HG02885 (cell line): ENCODE data around the gene ZMIZ1.

Experiments used
- ATAC-seq: cut with Tn5 transposase; IDR thresholded peaks from one replicate; pipeline ENCODE4 v1.9.1; 2021; ENCODE audit warnings: mild to moderate bottlenecking; ENCODE audit not compliant: unreplicated experiment, poor library complexity

The ZMIZ1 gene

GRCh38 chr10:79179957-79180309 lies 111.2 kb downstream of the ZMIZ1 start:
- no peak for ATAC-seq

DNA sequence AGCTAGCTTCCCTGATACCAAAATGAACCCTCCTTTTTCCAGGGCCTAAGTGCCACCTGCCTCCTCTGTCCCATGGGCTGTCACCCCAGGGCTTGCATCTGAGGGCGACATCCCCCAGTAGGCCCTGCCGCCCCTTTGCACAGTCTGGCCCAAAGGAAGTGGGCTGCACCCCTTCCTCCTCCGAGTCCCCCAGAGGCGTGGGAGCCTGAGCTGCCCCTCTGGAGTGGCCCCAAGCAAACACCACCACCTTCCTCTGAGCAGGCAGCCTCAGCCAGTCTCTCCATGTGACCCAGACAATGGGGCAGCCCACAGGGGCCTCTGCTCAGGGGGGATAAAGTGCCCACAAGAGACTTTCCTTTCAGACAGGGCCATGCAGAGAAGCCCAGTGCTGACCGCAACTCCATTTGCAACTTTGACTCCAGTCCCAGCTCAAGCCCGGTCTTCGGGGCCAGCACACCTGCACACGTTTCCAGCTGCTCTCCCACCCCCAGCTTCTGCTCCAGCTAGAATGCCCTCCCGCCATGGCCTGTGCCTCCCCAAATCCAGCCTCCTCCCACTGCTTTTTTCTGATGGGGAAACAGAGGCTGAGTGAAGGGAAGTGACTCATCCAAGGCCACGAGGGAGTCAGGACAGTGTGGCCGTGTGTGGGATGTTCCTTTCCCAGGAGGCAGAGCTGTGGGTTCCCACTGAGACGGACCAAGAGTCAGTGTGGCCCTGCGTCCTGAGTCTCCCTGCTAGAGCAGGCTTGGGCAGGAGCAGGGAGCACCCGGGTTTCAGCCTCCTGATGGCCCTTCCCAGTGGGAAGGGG lies 111.9 kb downstream of the ZMIZ1 start:
- no peak for ATAC-seq

GRCh38 chr10:79181227-79181626 lies 112.5 kb downstream of the ZMIZ1 start:
- no peak for ATAC-seq

- ATAC-seq, result no peak
Measured at GRCh38 chr10:79181698-79182521, 113.1 kb downstream of the ZMIZ1 start.

- ATAC-seq, result no peak
Measured at GRCh38 chr10:79182781-79183467, 114.2 kb downstream of the ZMIZ1 start.

DNA sequence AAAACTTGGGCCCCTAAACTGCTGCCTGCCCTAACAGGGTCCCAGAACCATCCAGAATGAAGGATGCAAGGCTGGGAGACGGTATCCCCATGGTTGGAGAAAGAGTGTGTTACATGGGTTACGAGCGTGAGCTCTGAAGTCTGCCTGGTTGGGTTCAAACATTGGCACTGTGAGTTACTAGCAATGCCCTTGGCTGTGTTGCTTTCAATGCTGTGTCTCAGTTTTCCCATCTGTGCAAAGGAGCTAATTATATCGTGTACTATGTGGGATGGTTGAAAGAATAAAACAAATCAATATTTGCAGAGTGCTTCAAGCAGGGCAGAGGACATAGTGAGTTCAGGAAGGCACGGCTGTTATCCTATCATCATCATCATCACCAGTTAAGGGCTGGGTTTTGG lies 114.7 kb downstream of the ZMIZ1 start:
- no peak for ATAC-seq

DNA sequence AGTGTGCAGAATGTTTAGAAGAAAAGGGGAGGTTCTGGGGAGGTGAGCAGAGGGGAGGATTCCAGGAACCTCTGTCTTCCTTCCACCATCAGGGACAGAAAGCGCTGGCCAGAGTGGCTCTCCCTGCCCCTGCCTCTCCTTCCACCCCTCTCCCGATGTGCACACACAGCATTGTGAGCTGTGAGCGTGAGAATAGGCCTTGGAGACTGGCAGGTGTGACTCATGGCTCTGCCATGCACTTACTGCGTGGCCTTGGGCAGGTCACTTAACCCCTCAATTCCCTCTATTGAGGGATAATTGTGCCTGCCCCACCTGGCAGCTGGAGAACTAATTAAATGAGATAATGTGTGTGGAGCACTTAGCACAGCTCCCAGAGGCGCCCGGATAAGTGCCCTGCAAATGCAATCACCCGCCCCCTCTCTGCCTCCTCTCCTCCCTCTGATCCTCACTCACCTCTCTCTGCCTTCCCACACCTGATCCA lies 115.4 kb downstream of the ZMIZ1 start:
- no peak for ATAC-seq

- ATAC-seq, result no peak
Measured at GRCh38 chr10:79184657-79185056, 115.9 kb downstream of the ZMIZ1 start.

DNA sequence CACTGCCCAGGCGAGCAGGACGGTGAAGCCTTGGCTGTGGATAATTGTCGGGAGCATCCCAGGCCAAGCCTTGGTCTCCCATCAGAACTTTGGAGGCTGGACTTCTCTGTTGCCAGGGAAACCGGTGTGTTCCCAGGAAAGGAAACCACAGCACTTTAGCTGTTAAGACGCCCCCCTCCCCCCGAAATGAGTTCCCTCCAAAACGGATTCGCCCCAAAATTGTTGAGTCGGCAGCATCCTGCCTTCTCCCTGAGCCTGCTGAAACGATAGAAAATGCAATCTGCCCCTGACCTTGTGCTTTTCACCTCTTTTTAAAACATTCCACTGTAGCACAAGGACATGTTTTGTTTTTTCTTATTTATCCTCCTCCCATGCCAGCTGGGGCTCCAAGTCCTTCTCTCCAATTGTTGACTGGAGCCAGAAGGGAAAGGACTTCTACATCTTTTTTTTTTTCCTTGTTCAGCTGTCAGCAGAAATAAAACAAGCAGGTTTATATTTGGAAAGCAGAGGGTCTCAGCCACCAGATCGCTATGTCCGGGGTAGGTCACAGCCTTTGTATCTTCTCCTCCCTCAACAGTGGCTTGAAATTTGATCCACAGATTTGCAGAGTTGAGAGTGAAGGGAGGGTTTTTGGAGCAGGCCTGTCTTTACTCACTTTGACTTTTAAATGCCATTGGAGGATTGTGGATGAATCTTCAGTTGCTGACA lies 116.5 kb downstream of the ZMIZ1 start:
- ATAC-seq, result no peak

DNA sequence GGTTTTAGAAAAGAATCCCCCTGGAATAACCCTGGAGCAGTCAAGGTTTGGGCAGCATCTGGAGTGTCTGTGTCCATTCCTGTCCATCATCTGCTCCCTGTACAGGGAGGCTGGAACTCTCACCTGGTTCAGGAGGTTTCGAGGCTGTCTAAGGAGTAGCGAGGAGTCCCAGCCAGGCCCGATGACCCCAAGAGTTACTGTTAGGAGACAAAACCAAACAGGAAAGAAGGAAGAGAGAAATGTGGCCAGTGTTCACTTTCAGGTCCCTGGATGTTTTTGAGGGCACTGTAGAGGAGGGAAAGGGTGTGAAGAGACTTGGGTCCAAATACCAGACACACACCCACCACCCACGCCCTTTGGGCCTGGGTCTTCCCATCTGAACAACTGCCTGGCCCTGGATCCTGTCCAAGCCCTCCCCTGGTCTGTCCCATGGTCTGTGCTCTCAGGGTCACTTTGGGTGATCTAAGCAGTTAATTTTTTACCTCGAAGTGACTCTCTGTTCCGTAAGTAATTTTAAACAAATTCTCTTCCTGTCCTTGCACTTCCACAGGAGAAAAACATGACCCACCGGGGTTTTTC lies 117.1 kb downstream of the ZMIZ1 start:
- no peak for ATAC-seq

DNA sequence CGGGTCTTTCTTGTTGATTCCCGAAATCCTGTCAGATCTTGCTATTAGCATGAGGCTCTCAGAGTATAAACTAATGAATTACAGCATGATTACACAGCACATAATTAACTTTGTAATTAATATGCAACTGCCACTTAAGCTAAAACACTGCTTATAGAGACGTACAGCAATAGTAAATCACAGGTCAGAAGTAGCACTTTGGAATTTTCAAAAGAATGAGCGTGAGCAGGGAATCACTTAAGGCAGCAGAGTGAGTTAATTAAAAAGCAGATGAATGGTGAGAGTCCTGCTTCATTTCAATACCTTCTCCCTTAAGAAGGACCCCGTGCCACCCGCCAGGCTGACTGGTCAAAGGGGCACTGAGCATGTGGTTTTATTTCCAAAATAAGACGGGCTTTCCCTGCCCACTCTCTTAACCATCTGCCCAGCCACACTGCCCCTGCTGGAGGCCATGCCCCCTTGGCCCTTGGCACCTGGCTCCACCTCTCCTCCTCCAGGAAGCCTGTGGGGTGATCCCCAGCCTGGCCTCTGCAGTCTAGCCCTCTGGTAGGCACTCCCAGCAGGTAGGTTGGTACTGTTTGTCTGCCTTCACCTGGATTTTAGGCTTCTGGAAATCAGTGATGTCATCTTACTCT lies 117.8 kb downstream of the ZMIZ1 start:
- ATAC-seq, result no peak

GRCh38 chr10:79187121-79187940 lies 118.6 kb downstream of the ZMIZ1 start:
- no peak for ATAC-seq

- ATAC-seq, result no peak
Measured at GRCh38 chr10:79188154-79188965, 119.6 kb downstream of the ZMIZ1 start.

DNA sequence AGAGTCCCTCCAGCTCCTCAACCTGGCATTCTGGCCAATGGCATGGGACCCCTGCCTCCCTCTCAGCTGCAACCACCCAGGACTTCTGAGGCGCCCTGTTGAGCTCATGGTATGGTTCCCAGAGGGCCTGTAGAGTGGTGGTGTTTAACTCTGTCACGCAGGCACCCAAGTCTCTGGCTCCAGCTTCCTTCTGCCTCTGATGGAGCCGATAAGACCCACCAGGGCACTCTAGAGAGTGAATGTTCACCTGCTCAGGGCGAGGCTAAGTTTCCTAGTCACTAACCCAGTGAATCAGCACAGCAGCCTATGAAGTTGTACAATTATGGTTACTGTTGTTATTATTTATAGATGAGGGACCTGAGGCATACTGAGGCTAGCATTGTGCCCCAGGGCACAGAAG lies 120.4 kb downstream of the ZMIZ1 start:
- no peak for ATAC-seq

DNA sequence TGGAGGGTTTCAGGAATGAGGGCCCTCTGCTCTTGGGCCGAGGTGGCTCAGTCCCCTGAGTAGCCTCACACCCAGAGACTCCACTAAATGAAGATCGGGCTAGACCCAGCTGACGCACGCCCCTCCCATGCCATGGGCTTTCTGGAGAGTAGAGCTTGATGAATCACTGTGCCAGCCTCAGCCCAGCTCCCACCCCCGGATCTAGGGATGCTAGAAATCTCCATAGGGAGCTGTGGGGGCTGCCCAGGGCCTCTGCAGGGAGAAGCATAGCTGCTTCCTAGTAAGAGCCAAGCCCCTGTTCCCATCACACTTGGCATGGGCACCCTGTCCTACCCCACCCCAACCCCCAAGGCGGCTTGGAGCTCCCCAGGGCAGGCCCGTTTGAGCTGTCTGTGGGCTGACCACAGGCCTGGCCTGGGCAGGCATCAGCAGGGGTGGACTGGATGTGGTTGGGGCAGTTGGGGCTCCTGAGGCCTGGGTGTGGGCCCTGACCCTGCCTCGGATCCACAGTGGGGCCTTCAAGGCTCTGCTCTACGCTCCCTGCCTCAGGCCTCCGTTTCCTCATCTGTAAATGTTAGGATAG lies 121.2 kb downstream of the ZMIZ1 start:
- no peak for ATAC-seq

- ATAC-seq, result no peak
Measured at GRCh38 chr10:79190740-79191261, 122.0 kb downstream of the ZMIZ1 start.

DNA sequence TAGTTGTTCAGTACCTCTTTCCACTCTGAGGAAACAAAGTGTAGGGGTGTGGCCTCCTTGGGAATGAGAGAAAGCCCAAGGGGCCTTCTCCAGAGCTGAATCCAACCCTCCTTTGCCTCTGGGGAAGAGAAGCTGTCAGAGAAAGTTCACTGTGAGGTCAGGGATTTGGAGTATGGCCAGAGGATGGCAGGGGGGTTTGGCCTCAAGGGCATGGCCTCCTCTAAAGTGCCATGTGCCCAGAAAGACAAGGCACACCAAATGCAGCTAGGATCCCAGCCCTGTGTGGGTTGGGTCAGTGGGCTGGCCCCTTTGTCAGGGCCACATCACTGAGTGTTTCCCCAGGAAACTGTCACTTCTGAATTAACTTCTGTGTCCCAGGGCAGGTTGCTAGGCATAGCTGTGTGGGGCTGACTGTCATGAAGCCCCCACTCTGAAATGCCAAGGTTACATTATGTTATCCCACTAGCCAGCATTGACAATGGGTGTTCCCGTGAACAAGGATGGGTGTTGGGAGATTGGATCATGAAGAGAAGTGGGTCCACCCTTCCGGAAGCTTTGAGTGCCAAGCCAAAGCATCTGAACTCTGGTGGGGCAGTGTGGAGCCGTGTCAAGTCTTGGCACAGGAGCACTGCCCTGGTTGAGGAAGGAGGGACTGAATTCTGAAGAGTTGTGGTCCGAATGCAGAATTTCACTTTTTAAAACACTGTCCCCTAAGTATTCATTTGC lies 123.3 kb downstream of the ZMIZ1 start:
- no peak for ATAC-seq
